CD4-positive, alpha-beta T cell treated with Interleukin-6 for 4 hours (primary cell): Measurements from ENCODE around the gene ODAM.
"Not testable (repeated sequence)": the region's sequence is repeated elsewhere in the genome, so short reads cannot be mapped to it uniquely, and the experiment has no call there.

Source experiments
- DNase-seq: peaks from one replicate; pipeline ENCODE4 v3.0.0-alpha.2; 2020; ENCODE audit warnings: mixed read lengths

ODAM gene

DNA sequence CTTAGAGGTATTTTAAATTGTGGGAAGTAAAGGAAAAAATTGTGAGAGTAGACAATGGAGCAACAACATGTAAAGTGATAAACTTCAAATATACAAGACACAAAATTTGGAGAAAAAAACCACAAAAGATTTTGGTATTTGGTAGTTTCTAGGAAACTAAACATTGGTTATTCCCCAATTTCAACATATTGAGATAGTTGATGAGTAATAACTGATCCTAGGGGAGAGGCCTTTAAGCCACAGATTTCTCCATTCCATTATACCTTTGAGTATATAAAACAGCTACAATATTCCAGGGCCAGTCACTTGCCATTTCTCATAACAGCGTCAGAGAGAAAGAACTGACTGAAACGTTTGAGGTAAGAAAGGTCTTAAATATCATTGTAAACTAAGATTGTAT lies 30.3 kb downstream of the ODAM start, which contains the start of gene FDCSP:
FDCSP (plus strand) TSS at position 301 of the 400 bp plus-strand sequence. CDS start 5,071 bp downstream, outside the sequence.
- no peak for DNase-seq

DNA sequence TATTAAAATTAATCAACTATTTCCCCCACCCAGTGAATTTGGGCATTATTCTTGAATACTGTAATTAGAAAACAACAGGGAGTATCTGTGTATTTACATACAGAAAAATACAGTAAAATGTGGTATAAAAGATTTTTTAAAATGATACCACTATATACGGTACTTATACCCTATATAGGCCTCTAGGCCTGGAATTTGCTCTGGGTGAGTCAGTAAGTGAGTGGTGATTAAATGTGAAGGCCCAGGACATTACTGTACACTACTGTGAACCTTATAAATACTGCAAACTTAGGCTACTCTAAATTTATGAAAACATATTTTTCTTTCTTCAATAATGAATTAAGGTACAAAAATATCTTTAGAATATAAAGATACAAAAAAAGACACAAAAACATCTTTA lies 40.6 kb downstream of the ODAM start:
- DNase-seq = no peak

DNA sequence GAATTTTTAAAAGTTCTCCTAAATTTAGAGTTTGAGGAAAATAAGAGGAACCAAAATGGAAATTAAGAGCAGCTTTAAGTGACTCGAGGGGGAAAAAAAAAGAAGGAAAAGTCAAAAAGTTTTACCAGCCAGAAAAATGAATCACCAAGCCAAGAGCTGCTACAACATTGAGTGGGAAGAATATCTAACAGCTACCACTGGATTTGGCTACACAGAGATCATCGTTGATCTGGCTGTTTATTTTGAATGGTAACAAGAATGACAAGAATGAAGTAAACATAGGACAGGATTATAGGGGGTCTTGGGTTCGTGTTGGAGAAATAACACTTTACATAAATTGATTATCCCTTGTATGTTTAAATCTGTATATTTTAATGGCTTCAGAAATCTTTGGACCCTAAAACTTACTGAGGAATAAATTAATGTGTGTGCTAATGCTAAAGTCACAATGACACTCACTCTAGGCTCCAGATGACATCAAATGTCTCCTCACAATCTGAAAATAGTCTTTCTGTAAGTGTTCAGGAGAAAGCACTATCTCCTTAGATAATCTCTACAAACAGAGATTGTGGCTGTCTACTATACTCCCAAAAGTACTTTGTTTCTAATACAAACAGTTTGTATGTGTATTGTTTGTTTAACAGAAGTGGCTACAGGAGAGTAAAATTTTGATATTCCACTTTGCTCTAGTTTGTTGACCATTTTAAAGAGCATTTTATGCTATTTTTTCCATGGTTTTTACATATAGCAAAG lies 43.8 kb downstream of the ODAM start:
- no peak for DNase-seq

DNA sequence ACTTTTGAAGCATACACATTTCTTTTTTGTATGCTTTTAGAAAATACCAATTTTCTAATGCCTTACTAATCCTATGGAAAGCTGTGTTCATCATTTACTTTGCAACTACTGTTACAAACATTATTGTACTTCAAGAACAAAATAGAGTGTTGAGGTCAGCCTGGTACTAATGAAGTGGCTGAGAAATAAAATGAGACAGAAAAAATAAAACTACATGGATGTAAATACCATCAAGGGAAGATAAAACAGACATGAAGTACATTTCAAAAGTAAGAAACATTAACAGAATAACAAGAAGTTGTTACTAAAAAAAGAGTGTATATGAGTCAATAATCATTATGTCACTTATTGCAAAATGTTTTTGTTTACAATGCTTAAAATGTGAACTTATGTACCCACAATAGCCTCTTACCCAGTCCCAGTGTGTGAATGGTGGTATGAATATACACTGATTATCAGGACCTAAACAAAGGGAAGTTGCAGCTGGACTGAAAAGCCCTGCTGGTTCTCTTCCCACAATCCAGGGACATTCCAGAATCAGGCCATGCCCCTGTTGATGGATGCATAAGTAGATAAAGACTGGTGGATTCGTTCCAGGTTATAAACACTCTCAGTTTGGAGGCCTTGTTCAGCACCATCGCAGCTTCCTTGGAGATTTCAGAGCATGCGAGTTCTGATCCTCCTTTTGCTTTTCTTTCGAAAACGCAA lies 44.5 kb downstream of the ODAM start:
- DNase-seq = no peak

DNA sequence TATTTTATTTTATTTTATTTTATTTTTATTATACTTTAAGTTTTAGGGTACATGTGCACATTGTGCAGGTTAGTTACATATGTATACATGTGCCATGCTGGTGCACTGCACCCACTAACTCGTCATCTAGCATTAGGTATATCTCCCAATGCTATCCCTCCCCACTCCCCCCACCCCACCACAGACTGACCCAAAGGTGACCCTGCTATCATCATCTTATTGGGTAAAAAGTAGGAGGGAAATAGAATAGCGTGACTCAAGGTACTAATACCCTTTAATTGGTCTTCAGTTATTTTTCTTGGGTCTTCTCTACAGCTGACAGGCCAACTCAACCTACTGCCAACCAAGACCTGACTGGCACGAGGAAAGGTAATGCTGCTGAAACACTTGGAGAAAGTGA lies 46.8 kb downstream of the ODAM start, which contains the start of gene CSN3:
CSN3 (plus strand) TSS at position 301 of the 400 bp plus-strand sequence. CDS start 2,223 bp downstream, outside the sequence.
- not testable (repeated sequence) for DNase-seq

DNA sequence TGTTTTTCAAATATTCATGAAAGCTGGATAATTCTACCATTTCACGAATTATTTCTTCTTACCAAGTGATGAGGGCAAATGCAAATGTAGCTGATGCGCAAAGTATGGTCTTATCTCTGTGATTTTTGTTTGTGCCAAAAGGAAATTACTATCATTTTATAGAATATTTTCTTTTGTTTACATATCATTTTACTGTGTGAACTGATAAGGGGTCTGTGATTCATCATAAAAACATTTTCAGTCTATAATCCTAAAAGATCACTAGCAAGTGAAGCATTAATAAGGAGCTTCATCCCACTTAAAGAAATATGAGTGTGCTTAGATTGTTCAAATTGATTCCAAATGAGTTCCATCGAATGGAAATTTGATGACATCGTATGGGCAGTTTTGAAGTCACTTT lies 47.6 kb downstream of the ODAM start:
- DNase-seq = no peak

DNA sequence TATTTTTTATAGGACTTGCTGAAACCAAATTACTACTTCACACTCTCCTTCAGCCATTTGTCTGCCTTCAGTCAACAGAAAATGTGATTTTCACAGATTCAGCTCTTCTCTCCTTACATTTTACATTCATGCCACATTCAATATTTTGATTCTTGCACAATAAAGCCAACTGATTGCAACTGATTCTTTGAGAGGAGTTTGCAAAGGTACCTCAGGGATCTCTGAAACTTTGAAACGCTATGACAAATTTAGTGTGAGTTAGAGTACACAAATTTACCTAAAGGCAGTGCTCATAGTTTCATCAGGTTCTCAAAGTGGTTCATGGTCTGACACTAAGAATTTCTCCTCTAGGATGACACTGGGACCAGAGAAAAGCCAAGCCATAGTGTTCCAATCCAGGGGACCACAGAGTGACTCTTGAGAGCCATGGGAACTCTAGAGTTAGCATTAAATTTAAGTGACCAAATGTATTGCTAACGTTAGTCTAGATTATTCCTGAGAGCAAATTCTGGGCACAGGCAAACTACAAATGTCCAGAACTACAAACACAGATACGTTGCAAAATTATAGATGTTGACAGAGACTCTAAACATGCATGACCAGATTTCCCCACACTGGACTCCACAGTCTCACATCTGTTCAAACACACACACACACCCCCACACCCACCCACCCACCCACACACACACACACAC lies 55.9 kb downstream of the ODAM start:
- no peak for DNase-seq

DNA sequence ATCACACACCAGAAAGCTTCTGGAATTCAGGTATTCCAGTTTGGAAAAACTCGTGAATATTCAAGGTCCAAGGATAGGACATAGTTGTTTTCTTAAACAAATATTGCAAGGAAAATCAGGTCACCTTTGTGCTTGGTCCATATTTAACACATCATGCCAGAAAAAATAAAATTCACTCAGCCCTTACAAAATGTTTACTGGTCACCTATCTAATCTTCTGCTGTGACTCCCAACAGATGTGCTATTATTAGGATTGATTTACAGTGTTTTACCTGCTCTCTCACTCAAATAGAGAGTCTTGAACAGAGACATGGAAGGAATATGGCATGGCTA lies 56.4 kb downstream of the ODAM start:
- no peak for DNase-seq
